CD4-positive, alpha-beta T cell treated with Interleukin-15 for 1 hour (primary cell): ENCODE data around the gene ADARB1.

Source experiments
- DNase-seq: peaks from one replicate; pipeline ENCODE4 v3.0.0-alpha.2; 2020

ADARB1 gene

GRCh38 chr21:45243603-45244002 is 169.2 kb downstream of the ADARB1 start:
- DNase-seq: no peak

DNA sequence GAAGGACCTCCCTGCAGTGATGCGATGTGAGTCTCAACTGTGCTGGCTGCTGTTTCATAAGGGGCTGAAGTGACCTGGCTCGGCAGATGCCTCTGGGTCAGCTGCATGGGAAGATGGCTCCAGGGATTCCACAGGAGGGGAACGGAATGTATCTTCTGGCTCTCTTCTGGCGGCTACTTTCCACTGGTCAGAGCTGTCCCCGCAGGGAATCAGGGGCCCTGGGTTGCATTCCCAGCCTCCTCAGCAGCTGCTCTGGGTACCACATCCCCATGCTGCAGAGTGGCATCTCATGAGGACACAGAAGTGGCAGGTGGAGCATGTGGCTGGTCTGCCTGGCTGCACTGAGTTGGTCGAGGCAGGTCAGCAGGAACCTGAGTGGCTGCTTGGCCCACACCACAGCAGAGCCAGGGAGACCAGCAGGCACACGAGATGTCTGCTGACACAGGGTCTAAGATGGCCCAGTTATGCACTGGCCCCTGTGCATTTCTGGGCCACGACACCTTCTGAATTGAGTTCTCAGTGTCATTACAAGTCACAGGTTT is 170.5 kb downstream of the ADARB1 start:
- DNase-seq: no peak

DNA sequence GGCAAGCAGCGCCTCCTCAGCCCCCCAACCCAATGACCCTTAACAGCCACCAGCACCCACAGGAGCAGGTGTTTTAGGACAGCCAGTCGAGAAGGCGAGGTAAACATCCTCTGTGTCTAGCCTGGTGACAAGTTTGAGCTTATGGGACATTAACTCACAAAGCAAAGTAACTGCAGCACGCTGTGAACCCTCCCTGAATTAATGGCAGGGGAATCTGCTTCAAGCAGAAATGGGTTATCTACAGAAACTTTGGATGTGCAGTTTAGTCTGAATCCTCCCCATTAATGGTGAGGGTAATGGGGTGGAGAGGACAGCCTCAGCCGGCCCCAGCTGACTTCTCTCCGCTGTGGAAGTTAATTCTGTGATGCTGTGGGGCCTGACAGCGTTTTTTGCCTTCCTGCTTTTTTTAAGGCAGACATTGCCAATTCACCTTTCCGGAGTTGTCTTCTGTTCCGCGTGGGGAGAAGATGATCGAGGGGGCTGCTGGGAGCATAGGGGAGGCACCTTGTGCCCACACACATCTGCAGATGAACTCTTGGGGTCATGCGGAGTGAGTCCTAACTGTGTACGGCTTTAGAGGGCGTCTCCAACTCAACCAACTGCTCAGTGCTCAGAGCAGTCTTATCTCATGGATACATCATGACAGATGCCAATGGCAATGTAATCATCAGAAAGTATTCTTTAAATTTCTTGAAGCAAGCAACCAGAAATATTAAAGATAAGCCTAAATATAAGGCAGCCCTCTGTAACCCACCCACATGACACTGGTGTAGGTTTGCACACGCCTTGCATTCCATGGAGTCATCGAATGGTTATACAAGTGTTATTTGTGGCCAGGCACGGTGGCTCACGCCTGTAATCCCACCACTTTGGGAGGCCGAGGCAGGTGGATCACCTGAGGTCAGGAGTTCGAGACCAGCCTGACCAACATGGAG is 172.3 kb downstream of the ADARB1 start:
- no peak for DNase-seq

- DNase-seq: no peak
Measured at GRCh38 chr21:45248301-45248892, 174.0 kb downstream of the ADARB1 start.

- no peak for DNase-seq
Measured at GRCh38 chr21:45248893-45249381, 174.6 kb downstream of the ADARB1 start.

DNA sequence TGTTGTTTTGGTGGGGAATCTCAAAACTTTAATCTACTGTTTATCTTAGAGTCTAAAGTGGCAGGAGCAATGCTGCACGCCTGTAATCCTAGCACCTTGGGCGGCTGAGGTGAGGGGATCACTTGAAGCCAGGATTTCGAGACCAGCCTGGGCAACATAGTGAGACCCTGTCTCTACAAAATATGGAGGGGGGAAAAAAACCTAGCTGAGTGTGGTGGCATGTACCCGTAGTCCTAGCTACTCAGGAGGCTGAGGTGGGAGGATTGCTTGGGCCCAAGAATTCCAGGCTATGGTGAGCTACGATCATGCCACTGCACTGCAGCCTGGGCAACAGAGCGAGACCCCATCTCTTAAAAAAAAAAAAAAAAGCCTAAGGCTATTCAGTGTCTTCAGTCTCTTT is 175.2 kb downstream of the ADARB1 start:
- DNase-seq: no peak

DNA sequence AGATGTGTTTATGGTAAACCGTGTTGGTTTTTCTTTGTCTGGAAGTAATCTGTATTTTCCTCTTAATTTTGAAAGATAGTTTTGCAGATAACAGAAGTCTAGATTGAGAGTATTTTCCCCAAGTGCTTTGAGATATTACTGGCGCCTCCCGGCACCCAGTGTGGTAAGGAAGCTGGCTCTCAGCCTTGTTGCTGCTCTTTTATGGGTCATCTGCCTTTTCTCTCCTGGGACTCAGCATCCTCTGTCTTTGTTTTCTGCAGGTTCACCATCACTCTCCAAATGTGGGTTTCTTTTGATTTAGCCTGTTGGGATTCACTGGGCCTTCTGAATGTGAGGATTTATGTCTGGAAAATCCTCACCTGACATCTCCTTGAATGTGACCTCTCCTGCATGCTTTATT is 175.9 kb downstream of the ADARB1 start:
- no peak for DNase-seq

GRCh38 chr21:45250914-45251634 is 176.7 kb downstream of the ADARB1 start:
- DNase-seq: no peak

GRCh38 chr21:45251635-45252447 is 177.5 kb downstream of the ADARB1 start:
- no peak for DNase-seq

DNA sequence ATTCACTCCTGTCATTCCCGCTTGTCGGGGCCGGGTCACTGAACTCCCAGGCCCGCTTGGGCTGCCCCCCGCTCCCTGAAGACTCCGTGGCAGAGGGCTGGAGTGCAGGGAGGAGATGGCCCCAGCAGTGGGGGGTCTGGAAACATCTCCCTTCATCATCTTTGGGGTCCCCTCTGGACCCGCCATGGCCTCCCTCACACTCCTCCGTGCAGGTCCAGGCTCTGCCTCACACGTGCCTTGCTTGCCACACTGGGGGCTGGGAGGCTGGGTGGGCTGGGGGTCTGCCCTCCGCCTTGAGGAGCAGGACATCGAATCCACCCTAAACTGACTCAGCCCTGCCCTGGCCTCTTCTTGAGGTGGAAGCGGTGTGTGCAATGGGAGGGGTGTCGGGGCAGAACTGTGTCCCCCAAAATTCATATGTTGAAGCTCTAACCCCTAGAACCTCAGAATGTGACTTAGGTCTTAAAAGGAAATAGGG is 178.1 kb downstream of the ADARB1 start:
- DNase-seq: no peak

GRCh38 chr21:45253180-45253579 is 178.8 kb downstream of the ADARB1 start:
- no peak for DNase-seq

- no peak for DNase-seq
Measured at GRCh38 chr21:45253633-45254459, 179.5 kb downstream of the ADARB1 start.

DNA sequence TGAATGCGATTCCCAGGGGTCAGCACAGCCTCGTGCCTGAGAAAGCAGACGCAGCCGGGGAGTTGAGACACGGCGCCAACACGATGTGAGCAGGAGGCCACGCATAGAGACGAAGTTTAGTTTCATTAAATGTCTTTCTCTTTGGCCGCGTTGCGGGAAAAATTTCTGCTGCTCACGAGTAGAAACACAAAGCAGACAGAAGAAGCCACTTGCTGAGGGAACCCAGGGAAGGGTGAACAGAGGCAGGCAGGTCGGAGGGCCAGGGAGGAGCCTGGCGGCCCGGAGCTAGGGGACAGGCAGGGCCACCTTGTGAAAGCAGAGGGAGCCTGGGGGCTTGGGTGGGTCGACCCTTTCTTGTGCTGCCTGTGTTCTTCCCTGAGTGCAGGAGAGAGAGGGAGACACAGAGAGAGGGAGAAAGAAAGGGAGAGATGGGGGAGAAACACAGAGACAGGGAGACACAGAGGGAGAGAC is 180.1 kb downstream of the ADARB1 start:
- no peak for DNase-seq

GRCh38 chr21:45255381-45256020 is 181.1 kb downstream of the ADARB1 start:
- DNase-seq: peak; percentile 43

DNA sequence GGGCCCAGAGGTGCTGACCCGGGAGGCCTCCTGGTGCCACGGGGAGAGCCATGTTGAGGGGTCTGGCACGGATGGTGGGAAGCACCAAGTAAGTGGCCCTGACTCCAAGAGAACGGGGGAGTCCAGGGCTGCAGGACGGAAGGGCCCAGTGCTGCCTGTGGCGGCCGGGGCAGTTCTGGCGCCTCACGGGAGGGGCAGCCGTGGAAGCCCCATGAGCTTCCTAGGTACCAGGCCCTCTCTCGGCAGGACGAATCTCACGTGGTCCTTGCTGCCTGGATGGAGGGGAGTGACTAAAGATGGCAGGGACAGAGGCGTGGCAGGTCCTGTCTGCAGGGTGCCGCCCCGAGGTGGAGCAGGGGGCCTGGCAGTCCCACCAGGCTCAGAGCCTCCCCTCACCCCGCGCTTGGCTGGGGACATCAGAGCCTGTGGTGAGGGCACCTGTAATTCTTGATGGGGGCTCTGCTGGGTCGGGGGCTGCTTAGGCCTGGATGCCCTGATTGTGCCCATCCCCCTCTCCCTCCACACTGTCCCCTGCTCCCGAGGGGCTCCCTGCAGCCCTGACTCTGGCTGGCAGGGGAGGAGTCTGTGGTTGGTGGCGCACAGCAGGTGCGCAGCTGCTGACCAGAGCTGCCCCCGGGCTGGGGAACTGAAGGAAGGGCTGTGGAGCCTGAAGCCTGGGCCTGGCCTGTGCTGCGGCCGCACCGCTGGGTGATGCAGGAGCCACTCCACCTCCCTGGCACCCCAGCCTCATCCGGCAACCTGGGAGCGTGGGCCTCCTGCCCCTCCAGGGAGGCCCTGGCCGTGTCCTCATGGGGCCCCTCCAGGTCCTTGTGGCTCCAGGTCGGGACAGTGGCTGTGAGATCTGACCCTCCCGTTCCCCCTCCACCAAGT is 181.9 kb downstream of the ADARB1 start:
- no peak for DNase-seq

DNA sequence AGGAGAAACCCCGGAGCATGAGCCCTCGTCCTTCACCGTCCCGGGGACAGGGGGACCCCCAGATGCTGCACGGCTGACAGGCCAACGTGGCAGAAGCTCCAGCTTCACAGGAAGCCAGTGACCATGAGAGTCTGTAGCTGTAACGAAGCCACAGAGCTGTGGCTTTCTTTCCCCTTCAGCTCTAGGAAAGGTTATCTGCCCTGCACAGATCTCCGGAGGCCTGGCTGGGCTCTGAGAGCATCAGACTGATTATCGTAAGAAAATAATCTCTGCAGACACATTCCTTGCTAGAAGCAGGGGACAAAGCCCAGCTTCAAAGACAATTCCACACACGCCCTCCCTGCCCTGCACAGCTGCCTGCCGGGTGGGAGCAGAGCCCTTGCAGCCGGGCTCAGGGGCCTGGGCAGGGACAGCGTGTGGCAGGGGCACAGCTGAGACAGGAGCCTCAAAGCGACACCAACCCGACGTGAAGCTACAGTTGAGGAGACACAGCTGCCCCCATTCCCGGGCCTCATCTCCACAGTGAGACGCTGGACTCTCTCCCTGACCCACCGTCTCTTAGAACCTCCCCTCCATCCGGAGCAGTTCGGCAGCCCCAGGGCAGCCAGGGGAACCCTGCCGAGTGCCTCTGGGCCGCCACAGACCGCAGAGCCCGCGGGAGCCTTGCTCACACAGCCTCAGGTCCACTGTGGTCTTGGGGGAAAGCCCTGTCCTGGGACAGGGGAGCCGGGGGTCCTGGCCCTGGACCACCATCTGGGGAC is 182.7 kb downstream of the ADARB1 start:
- no peak for DNase-seq

DNA sequence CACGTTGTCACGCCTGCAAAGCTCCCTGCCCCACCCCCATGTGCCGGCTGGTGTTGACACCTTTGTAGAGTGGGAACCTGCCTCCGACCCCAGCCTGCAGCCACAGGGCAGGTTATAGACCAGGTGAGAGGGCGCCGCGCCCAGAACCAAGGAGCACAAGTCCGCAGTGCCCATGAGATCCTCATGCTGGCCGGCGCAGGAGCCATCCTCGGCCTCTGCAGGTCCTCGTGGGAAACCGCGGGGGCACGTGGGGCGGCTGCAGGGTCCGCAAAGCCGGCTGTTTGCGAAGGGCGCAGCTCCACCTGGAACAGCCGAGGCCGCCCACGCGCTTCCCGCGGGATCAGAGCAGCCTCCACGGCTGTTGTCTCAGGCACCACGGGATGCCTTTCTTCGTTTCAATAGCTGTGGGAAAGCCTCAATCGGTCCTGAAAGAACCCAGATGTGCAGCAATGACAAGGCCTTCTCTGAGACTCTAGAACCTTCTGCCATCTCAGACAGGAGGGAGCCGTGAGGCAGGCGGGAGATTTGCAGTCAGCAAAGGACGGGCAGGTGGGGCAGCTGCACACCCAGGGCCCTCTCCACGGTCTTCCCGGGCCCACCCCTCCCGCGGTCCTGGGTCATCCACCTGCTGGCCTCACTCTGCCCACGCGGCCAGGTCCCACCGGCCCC is 183.4 kb downstream of the ADARB1 start:
- no peak for DNase-seq

- no peak for DNase-seq
Measured at GRCh38 chr21:45258466-45258865, 184.1 kb downstream of the ADARB1 start.
